Colonic mucosa (tissue), 4 donors: ENCODE data around the gene TPM2. TPM values are rescaled to one million over a fixed set of nuclear protein-coding genes. Genes with fewer than 3 reads are reported as not detected.
"Not testable (repeated sequence)": the region's sequence is repeated elsewhere in the genome, so short reads cannot be mapped to it uniquely, and the experiment has no call there.

Experiments
- DNase-seq: peaks from one replicate; pipeline ENCODE4 v3.0.0-alpha.2; 2020
- H3K27ac ChIP-seq: fragments of 200-600 bp; one replicate; pipeline ENCODE4 v1.8.0; 2021
- H3K27me3 ChIP-seq: fragments of 200-600 bp; one replicate; pipeline ENCODE4 v1.8.0; 2021
- H3K36me3 ChIP-seq: fragments of 200-600 bp; one replicate; pipeline ENCODE4 v1.8.0; 2021
- H3K4me1 ChIP-seq: fragments of 200-600 bp; one replicate; pipeline ENCODE4 v1.8.0; 2021; ENCODE audit warnings: mild to moderate bottlenecking
- H3K4me3 ChIP-seq: fragments of 200-600 bp; one replicate; pipeline ENCODE4 v1.8.0; 2021
- H3K9ac ChIP-seq, 2 donors: one replicate each; pipeline ENCODE4 v1.7.0; 2013; ENCODE audit warnings: control low read depth in 2 of 2, low read depth in 2 of 2, low read length in 2 of 2
- H3K9me3 ChIP-seq: fragments of 200-600 bp; one replicate; pipeline ENCODE4 v1.8.0; 2021
- intact Hi-C: fragments of 100-400 bp; cut with DNase I; formaldehyde crosslinking; loops from one replicate; pipeline ENCODE4 v1.14.1; 2022
- total RNA-seq, 2 donors: library from RNA; stranded (reverse); fragmentation: NEBNext Ultra II Directional in 1 of 2; extraction: Animal tissue kit (Norgen Biotek cat#: 25700) in 1 of 2; gene quantifications; one replicate each; pipeline ENCODE4 v1.2.1, GENCODE V29; 2021
- TF ChIP-seq, protein P1 (sequence below): fragments of 200-600 bp; IDR thresholded peaks from one replicate; pipeline ENCODE4 v1.8.0; 2022; ENCODE audit warnings: antibody characterized with exemption, mild to moderate bottlenecking
- donor health status: healthy.
- donor health status: DM: no; HTN: no; CAD: no.
- donor health status: DM: no; HTN: no; CAD: no.

TPM2 gene
- total RNA-seq, 2 donors from 2014 or later, result 29.8 to 321 TPM

DNA sequence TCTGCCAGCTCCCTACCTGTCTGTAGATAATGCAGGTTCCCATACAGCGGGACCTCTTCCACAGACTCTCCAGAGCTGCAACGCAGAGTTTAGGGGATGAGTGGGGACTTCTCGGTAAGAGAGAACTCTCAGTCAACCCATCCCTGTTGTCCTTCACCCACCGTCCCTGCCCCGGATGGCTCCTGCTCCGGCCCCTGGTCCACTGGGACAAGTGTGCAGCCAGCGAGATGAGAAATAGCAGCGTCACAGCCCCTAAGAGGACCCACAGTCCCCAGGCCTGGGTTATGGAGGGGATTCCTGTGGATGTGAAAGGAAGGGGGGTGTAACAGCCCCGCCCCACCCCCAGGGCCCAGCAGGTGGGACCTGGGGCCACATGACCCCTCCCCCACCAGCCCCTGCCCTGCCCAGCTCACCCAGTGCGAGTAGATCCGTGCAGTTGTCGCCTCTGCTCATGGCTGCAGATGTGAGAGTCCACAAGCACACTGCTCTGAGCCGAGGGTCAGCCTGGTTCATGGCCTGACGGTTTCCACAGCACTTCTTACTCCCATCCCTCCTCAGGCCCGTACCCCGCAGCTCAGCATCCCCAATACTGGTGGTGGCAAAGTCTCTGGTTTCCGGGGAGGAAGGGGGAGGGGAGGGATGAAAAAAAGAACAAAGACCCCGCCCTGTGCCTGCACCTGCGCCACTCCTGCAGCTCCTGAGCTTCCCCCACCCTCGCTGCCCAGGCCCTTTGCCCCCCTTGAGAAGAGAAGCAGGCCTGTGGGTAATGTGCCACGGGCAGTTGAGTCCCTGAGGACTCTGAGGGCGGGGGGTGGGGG lies 39.2 kb downstream of the TPM2 start, which contains the start of gene SIT1:
SIT1 (minus strand) TSS at position 591 of the 818 bp plus-strand sequence; CDS start at position 513, 78 bp downstream.
- H3K36me3 ChIP-seq, result no peaks in the 10 kb centered on the region
- intact Hi-C loops, result no loop called here
- DNase-seq, result no peak
- H3K27ac ChIP-seq, result peak within 1 kb of the TSS; percentile 83
- H3K9ac ChIP-seq, result peak within 1 kb of the TSS; percentile 48 to 56
- no peaks in the 10 kb centered on the region for H3K27me3 ChIP-seq
- H3K4me1 ChIP-seq, result peaks cover 10% of the 10 kb centered on the region
- H3K4me3 ChIP-seq, result peak within 1 kb of the TSS; percentile 6
- TF ChIP-seq, protein P1, sequence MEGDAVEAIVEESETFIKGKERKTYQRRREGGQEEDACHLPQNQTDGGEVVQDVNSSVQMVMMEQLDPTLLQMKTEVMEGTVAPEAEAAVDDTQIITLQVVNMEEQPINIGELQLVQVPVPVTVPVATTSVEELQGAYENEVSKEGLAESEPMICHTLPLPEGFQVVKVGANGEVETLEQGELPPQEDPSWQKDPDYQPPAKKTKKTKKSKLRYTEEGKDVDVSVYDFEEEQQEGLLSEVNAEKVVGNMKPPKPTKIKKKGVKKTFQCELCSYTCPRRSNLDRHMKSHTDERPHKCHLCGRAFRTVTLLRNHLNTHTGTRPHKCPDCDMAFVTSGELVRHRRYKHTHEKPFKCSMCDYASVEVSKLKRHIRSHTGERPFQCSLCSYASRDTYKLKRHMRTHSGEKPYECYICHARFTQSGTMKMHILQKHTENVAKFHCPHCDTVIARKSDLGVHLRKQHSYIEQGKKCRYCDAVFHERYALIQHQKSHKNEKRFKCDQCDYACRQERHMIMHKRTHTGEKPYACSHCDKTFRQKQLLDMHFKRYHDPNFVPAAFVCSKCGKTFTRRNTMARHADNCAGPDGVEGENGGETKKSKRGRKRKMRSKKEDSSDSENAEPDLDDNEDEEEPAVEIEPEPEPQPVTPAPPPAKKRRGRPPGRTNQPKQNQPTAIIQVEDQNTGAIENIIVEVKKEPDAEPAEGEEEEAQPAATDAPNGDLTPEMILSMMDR, result no peak
- no peaks in the 10 kb centered on the region for H3K9me3 ChIP-seq

DNA sequence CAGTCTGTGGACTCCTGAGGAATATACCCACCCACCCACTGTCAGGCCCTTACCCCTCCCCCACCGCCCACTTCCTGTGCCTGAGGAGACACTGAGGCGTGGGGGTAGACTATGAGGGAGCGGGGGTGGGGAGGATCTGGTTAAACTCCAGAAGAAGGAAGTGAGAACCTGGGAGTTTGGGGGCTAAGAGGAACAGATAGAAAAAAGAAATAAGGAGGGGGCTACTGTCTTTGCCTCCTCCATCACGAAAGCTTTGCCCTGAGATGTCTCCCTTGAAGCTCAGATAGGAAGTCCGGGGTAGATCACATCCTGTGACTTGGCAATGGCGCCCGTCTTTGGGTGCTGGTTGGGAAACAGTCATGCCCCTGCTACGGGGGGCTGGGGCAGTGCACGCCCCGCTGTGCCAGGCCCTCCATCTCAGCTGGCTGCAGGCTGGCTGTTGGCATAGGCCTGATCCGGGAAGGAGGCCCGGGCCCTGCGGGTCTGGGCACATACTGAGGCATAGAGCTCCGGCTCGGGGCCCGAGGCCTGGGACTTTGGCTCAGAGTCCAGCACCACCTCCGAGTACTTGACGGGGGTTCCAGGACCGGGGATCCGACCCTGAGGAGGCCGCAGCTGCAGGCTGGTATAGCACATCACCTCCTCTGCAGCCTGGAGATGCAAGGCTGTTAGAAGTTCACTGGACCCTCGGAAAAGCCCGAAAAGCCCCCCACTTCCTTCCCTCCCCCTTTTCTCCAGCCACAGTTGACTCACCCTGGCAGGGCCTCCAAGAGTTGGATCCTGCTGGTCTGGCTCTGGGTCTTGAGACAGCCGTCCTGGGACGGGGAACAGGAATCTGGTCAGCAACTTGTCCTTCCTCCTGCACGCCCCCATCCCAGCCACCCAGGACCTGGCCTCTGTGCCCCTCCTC lies 40.0 kb downstream of the TPM2 start:
- Histone ChIP-seq H3K27me3 (no peaks in the 10 kb centered on the region), H3K27ac (peak overlapping the region; percentile 33), H3K4me3 (peak overlapping the region; percentile 6), H3K4me1 (peaks cover 10% of the 10 kb centered on the region), H3K9me3 (no peaks in the 10 kb centered on the region), H3K36me3 (no peaks in the 10 kb centered on the region), H3K9ac (peak overlapping the region; percentile 21 to 56)
- intact Hi-C loops, result no loop called here
- DNase-seq, result no peak
- TF ChIP-seq, protein P1, result no peak

DNA sequence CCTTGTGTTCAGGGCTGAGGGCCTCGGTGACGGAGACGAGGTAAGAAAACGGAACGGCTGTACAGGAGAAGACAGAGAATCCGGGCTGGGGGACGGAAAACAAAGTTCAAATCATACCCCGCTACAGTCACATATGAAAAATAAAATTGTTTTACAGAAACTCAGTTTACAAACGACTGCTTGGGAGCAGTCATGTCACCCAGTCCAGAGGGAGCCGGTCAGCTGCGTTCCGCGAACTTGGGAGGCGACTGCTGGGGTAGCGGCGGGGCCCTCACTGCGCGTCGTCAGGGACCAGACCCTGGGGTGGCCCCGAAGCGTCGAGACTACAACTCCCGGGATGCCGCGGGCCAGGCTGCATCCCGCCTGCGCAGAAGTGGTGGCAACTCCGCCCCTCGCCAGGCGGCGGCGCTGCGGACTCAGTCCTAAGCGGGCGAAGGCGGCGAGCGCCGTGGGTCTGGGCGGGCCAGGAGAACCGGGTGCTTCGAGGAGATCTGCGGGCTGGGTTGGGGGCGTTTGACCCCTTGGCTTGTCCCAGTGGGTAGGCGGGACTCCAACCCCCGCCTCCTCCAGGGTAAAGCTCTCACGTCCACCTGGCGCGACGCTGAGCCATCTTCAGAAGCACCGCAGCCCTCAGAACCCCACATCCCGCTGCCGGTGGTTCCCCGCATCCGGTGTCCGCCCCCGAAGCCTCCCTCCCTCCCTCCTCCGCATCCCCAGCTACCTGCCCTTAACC lies 43.0 kb downstream of the TPM2 start:
- no peaks in the 10 kb centered on the region for H3K9me3 ChIP-seq
- H3K36me3 ChIP-seq, result no peaks in the 10 kb centered on the region
- H3K27me3 ChIP-seq, result no peaks in the 10 kb centered on the region
- peaks cover 4% of the 10 kb centered on the region for H3K4me1 ChIP-seq
- peak overlapping the region; percentile 82 for H3K27ac ChIP-seq
- peak overlapping the region; percentile 42 for H3K4me3 ChIP-seq
- DNase-seq, result peak; percentile 94
- intact Hi-C loops, result no loop called here
- H3K9ac ChIP-seq, result peak overlapping the region; percentile 83 to 88
- TF ChIP-seq, protein P1, result peak; percentile 83

DNA sequence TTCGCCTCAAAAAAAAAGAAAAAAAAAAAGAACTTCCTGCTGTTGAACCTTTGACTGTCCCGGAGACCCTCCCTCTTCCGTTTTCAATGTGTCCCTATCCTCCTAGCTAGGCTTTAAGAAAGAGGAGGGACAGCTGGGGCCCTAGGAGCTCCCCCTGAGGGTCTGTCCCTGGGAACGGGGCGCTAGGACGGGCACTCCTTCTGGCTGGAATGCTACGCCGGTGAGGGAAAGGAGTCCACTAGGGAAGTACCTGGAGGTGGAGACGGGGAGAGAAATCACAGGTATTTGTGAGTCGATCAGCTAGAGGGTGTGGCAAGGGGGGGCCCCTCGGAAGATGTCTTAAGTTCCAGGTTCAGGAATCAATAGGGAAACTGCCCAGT lies 43.6 kb downstream of the TPM2 start:
- Histone ChIP-seq H3K36me3 (no peaks in the 10 kb centered on the region), H3K27me3 (no peaks in the 10 kb centered on the region), H3K9ac (peak overlapping the region; percentile 83 to 88), H3K4me3 (peak overlapping the region; percentile 42), H3K4me1 (no peaks in the 10 kb centered on the region), H3K9me3 (no peaks in the 10 kb centered on the region), H3K27ac (peak overlapping the region; percentile 82)
- intact Hi-C loops, result no loop called here
- peak; percentile 59 for DNase-seq
- TF ChIP-seq, protein P1, result no peak

DNA sequence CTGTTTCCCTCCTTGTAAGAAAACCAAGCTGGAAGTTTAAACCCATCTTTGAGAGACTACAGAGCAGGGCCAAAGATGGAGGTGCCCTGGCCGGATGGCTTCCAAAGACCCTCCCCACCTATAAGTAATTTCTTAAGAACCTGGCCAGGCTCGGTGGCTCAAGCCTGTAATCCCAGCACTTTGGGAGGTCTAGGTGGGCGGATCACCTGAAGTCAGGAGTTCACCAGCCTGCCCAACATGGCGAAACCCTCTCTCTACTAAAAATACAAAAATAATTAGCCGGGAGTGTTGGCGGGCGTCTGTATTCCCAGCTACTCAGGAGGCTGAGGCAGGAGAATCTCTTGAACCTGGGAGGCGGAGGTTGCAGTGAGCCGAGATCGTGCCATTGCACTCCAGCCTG lies 44.0 kb downstream of the TPM2 start:
- H3K27me3 ChIP-seq, DNase-seq, H3K36me3 ChIP-seq, H3K9me3 ChIP-seq, intact Hi-C loops, H3K4me1 ChIP-seq: not testable (repeated sequence)
- H3K27ac ChIP-seq, result peak overlapping the region; percentile 82
- peak overlapping the region; percentile 83 to 88 for H3K9ac ChIP-seq
- peak overlapping the region; percentile 42 for H3K4me3 ChIP-seq
